ENCODE results near the gene ZXDC.

- TF ChIP-seq CTCF (conservative IDR thresholded peaks at IDR 0.05; ENCODE audit: low read length) (no peak), EZH2phosphoT487 (IDR thresholded peaks at IDR 0.05; ENCODE audit: borderline replicate concordance) (no peak)
These were observed 79.7 kb downstream of the ZXDC start for GRCh38 chr3:126395846-126396513.

Data from Loucy (cell line).